ENCODE results near the gene AHNAK2.

The AHNAK2 gene

DNA sequence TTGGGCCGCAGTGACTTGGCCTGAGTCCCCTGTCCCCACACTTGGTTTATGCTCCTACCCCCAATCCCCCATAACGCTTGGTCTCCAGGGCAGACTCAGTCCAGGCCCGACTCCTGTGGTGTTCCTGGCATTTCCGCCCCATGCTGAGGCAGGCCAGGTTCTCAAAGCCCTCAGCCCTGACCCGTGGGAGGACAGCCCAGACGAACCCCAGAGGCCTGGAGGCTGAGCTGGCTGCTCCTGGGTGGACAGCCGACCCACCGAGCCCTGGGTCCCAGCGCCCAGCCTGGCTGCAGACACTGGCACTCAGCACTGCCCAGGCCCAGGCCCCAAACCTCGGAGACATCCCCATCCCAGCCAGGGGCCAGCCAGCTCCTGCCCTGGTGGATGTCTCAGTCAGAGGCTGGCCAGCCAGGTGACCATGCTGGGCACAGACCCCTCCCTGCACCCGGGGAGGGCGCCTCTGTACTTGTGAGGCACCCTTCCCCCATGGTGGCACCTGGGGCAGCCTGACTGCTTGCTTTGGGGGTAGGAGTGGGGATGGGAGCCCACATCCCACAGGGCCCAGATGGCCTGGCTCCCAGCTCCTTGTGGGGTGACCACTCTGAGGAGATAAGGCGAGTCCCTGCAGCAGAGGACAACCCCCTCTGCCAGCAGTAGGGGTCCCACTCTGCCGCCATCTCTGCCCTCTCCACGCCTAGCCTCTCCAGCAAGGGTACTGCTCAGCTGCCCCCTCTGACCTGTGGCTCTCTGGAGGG, 52.1 kb downstream of the AHNAK2 start:
- TF ChIP-seq EZH2 (IDR thresholded peaks at IDR 0.05; ENCODE audit: borderline replicate concordance, low read length) = no peak
- TF ChIP-seq, protein P1, sequence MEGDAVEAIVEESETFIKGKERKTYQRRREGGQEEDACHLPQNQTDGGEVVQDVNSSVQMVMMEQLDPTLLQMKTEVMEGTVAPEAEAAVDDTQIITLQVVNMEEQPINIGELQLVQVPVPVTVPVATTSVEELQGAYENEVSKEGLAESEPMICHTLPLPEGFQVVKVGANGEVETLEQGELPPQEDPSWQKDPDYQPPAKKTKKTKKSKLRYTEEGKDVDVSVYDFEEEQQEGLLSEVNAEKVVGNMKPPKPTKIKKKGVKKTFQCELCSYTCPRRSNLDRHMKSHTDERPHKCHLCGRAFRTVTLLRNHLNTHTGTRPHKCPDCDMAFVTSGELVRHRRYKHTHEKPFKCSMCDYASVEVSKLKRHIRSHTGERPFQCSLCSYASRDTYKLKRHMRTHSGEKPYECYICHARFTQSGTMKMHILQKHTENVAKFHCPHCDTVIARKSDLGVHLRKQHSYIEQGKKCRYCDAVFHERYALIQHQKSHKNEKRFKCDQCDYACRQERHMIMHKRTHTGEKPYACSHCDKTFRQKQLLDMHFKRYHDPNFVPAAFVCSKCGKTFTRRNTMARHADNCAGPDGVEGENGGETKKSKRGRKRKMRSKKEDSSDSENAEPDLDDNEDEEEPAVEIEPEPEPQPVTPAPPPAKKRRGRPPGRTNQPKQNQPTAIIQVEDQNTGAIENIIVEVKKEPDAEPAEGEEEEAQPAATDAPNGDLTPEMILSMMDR (IDR thresholded peaks at IDR 0.05; ENCODE audit: low read length) = no peak
- no peaks in the 10 kb centered on the region; the same call in 1 of the 2 replicates for H3K36me3 ChIP-seq (ENCODE audit: insufficient read depth, low read length)
- peaks cover 5% of the 10 kb centered on the region; the same call in 1 of the 2 replicates for H3K27me3 ChIP-seq (ENCODE audit: insufficient read depth, low read length)
- H3K4me1 ChIP-seq (ENCODE audit: insufficient read depth, low read length, severe bottlenecking) = peaks cover 9% of the 10 kb centered on the region
- no peak overlapping the region for H3K4me3 ChIP-seq (ENCODE audit: low read depth, low read length, poor library complexity, severe bottlenecking)
- no peaks in the 10 kb centered on the region for H3K79me2 ChIP-seq (ENCODE audit: insufficient read depth, low read length)
- H3K9me3 ChIP-seq (ENCODE audit: low read length) = peaks cover 3% of the 10 kb centered on the region; the same call in 1 of the 2 replicates
- H2AFZ ChIP-seq (ENCODE audit: low read length) = no peak overlapping the region
- no peak overlapping the region for H3K4me2 ChIP-seq (ENCODE audit: low read length)
- H3K9me2 ChIP-seq (ENCODE audit: low read depth, low read length) = no peaks in the 10 kb centered on the region
- H4K20me1 ChIP-seq (ENCODE audit: insufficient read depth, low read length) = no peaks in the 10 kb centered on the region
- H3K9ac ChIP-seq (ENCODE audit: low read length) = no peak overlapping the region
- no peaks in the 10 kb centered on the region for H3F3A ChIP-seq (ENCODE audit: insufficient read depth, low read length)
- no peak overlapping the region for H3K27ac ChIP-seq (ENCODE audit: low read depth, low read length, poor library complexity, severe bottlenecking)

DNA sequence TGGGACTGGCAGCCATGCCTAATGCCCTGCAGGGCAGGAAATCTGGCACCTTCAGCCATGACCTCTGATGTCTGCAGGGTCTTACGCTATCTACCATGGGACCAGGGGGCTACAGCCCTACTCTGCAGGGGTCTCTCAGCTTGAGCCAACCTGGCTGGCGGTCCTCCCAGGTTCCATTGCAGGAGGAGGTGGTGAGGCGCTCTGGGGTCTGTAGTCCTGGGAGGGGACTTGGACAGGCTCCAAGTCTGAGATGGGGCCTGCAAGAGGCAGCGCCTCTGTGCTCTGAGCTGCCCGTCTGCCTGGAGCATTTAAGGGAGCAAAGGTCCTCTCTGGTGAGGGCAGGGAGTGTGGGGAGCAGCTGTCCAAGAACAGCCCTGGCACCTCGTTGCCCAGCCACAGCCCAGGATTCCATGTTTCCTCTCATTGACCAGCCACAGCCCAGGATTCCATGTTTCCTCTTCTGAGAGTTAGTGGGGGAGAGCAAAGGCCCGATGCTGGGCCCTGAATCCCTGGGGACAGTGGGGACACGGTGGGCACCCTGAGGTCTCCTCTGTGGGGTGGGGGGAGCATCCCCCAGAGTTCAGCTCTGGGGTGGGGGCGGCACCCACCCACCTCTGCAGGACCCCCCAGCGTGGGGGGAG, 52.8 kb downstream of the AHNAK2 start:
- H3F3A ChIP-seq (ENCODE audit: insufficient read depth, low read length) = no peaks in the 10 kb centered on the region
- TF ChIP-seq, protein P1 (IDR thresholded peaks at IDR 0.05; ENCODE audit: low read length) = no peak
- TF ChIP-seq EZH2 (IDR thresholded peaks at IDR 0.05; ENCODE audit: borderline replicate concordance, low read length) = no peak
- no peak overlapping the region for H3K9ac ChIP-seq (ENCODE audit: low read length)
- no peaks in the 10 kb centered on the region for H4K20me1 ChIP-seq (ENCODE audit: insufficient read depth, low read length)
- H3K4me2 ChIP-seq (ENCODE audit: low read length) = no peak overlapping the region
- H3K79me2 ChIP-seq (ENCODE audit: insufficient read depth, low read length) = no peaks in the 10 kb centered on the region
- H3K4me3 ChIP-seq (ENCODE audit: low read depth, low read length, poor library complexity, severe bottlenecking) = no peak overlapping the region
- H3K9me2 ChIP-seq (ENCODE audit: low read depth, low read length) = no peaks in the 10 kb centered on the region
- H3K4me1 ChIP-seq (ENCODE audit: insufficient read depth, low read length, severe bottlenecking) = peaks cover 9% of the 10 kb centered on the region
- H3K36me3 ChIP-seq (ENCODE audit: insufficient read depth, low read length) = no peaks in the 10 kb centered on the region; the same call in 1 of the 2 replicates
- peaks cover 3% of the 10 kb centered on the region; the same call in 1 of the 2 replicates for H3K9me3 ChIP-seq (ENCODE audit: low read length)
- H2AFZ ChIP-seq (ENCODE audit: low read length) = no peak overlapping the region
- peaks cover 5% of the 10 kb centered on the region; the same call in 1 of the 2 replicates for H3K27me3 ChIP-seq (ENCODE audit: insufficient read depth, low read length)
- H3K27ac ChIP-seq (ENCODE audit: low read depth, low read length, poor library complexity, severe bottlenecking) = no peak overlapping the region

DNA sequence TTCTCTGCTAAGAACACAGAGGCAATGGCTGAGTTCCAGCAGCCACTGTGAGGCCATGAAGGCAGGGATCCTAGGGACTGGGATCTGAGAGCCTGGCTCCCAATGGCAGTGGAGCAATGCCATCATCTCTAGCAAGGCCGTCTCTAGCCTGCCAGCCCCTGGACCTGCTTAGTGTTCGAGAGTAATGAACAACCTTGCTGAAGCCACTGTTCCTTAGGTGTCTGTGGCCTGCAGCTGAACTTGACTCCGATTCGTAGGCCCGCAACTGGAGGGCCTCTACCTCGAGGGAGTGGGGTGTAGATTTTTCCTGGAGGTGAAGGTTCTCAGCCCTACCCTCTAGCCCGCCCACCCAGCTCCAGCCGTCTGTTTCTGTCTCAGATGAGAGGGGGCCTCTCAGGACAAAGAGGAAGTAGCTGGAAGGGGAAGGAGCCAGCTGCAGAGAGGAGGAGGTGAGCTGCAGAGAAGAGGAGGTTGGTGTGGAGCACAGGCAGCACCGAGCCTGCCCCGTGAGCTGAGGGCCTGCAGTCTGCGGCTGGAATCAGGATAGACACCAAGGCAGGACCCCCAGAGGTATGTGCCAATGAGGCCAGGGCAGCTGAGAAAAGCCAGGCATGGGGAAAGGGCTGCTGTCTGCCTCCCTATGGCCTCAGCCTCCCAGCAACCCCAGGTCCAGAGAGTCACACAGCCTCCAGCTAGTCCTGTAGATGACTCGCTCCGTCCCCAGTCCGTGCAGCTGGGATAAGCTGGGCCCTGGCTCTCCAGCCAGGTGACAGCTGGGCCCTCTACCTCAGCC, 53.6 kb downstream of the AHNAK2 start, which contains the start of gene PLD4:
Gene PLD4 (plus strand): TSS at position 459 of the 793 bp plus-strand sequence. CDS start 2,262 bp downstream, outside the sequence.
- Histone ChIP-seq H3K79me2 (ENCODE audit: insufficient read depth, low read length) (no peaks in the 10 kb centered on the region), H3K9me3 (ENCODE audit: low read length) (peaks cover 3% of the 10 kb centered on the region; the same call in 1 of the 2 replicates), H3F3A (ENCODE audit: insufficient read depth, low read length) (no peaks in the 10 kb centered on the region), H4K20me1 (ENCODE audit: insufficient read depth, low read length) (no peaks in the 10 kb centered on the region), H3K9ac (ENCODE audit: low read length) (no peak within 1 kb of the TSS), H3K36me3 (ENCODE audit: insufficient read depth, low read length) (no peaks in the 10 kb centered on the region; the same call in 1 of the 2 replicates), H3K4me2 (ENCODE audit: low read length) (no peak within 1 kb of the TSS), H3K9me2 (ENCODE audit: low read depth, low read length) (no peaks in the 10 kb centered on the region), H3K4me1 (ENCODE audit: insufficient read depth, low read length, severe bottlenecking) (peaks cover 9% of the 10 kb centered on the region), H2AFZ (ENCODE audit: low read length) (no peak within 1 kb of the TSS), H3K27me3 (ENCODE audit: insufficient read depth, low read length) (peaks cover 6% of the 10 kb centered on the region; the same call in 1 of the 2 replicates), H3K27ac (ENCODE audit: low read depth, low read length, poor library complexity, severe bottlenecking) (no peak within 1 kb of the TSS), H3K4me3 (ENCODE audit: low read depth, low read length, poor library complexity, severe bottlenecking) (no peak within 1 kb of the TSS)
- TF ChIP-seq EZH2 (IDR thresholded peaks at IDR 0.05; ENCODE audit: borderline replicate concordance, low read length) = no peak
